RWPE2 (cell line): ENCODE results near the gene ZNRF3.
A peak's percentile ranks its signal among the peaks of the same experiment; 100 is the strongest.

Experiments used
- ATAC-seq: fragments of 200-7000 bp; cut with Tn5 transposase; 3 replicates; pipeline ENCODE4 v1.9.1; 2021; ENCODE audit warnings: low read depth
- DNase-seq: peaks from one replicate; pipeline ENCODE4 v3.0.0-alpha.2; 2020; ENCODE audit warnings: low spot score
- H3K27ac ChIP-seq: fragments of 450-650 bp; 2 replicates; pipeline ENCODE4 v1.5.1; 2017; ENCODE audit warnings: mild to moderate bottlenecking; ENCODE audit not compliant: poor library complexity, severe bottlenecking
- H3K27me3 ChIP-seq: fragments of 250-450 bp; sonication (Bioruptor Pico); 2 replicates; pipeline ENCODE4 v1.5.1; 2021; ENCODE audit warnings: mild to moderate bottlenecking, moderate library complexity; ENCODE audit not compliant: insufficient read depth, poor library complexity, severe bottlenecking
- H3K36me3 ChIP-seq: fragments of 250-450 bp; sonication (Bioruptor Pico); 2 replicates; pipeline ENCODE4 v1.5.1; 2020; ENCODE audit warnings: low read depth, mild to moderate bottlenecking, moderate library complexity
- H3K4me1 ChIP-seq: fragments of 250-450 bp; sonication (Bioruptor Pico); 2 replicates; pipeline ENCODE4 v1.5.1; 2021; ENCODE audit warnings: mild to moderate bottlenecking, moderate library complexity; ENCODE audit not compliant: insufficient read depth, poor library complexity, severe bottlenecking
- H3K4me3 ChIP-seq: fragments of 250-450 bp; sonication (Bioruptor Pico); 2 replicates; pipeline ENCODE4 v1.5.1; 2021; ENCODE audit warnings: mild to moderate bottlenecking, moderate library complexity; ENCODE audit not compliant: severe bottlenecking
- H3K9me3 ChIP-seq: fragments of 250-450 bp; sonication (Bioruptor Pico); 2 replicates; pipeline ENCODE4 v1.5.1; 2021; ENCODE audit warnings: mild to moderate bottlenecking, moderate library complexity; ENCODE audit not compliant: severe bottlenecking
- TF ChIP-seq, protein P1 (sequence below): fragments of 450-650 bp; IDR thresholded peaks from one replicate; pipeline ENCODE4 v1.5.1; 2017; ENCODE audit warnings: mild to moderate bottlenecking, moderate library complexity; ENCODE audit not compliant: poor library complexity, severe bottlenecking

The ZNRF3 gene

DNA sequence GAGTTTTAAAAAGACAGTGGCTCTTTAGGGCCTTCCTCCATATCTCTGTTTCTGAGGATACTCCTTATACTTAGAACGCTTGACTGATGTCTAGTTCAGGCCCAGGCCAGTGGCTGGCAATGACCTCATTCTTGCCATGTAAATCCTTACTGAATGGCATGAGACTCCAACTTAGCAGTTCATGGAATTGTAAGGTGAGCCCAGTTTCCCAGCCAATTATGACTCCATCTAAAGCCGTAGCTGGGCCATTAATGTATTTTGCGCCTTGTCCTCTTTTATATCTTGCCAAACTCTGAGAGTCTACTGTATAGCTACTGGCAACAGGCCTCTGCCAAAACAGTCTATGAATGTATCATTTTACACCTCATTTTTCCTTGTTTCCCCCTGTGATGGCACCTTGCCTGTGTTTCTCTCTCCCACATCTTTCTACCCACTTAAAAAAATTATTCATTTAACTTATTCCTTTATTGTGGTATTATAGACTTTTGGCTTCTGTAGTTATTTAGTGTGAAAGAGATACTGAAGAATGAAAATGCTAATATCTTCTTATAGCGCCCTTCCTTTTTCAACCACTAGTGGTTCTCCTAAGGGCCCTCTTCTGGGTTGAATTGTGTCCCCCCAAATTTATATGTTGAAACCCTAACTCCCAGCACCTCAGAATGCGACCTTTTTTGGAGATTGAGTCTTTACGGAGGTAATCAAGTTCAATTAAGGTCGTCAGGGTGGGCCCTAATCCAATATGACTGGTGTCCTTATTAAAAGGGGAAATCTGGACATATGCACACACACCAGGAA lies 67.4 kb downstream of the ZNRF3 start:
- Histone ChIP-seq H3K27ac (no peak overlapping the region), H3K36me3 (no peaks in the 10 kb centered on the region), H3K4me1 (peaks cover 6% of the 10 kb centered on the region), H3K9me3 (no peaks in the 10 kb centered on the region), H3K27me3 (no peaks in the 10 kb centered on the region), H3K4me3 (no peak overlapping the region)
- ATAC-seq (no peak), DNase-seq (no peak)
- TF ChIP-seq, protein P1, sequence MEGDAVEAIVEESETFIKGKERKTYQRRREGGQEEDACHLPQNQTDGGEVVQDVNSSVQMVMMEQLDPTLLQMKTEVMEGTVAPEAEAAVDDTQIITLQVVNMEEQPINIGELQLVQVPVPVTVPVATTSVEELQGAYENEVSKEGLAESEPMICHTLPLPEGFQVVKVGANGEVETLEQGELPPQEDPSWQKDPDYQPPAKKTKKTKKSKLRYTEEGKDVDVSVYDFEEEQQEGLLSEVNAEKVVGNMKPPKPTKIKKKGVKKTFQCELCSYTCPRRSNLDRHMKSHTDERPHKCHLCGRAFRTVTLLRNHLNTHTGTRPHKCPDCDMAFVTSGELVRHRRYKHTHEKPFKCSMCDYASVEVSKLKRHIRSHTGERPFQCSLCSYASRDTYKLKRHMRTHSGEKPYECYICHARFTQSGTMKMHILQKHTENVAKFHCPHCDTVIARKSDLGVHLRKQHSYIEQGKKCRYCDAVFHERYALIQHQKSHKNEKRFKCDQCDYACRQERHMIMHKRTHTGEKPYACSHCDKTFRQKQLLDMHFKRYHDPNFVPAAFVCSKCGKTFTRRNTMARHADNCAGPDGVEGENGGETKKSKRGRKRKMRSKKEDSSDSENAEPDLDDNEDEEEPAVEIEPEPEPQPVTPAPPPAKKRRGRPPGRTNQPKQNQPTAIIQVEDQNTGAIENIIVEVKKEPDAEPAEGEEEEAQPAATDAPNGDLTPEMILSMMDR, result no peak

DNA sequence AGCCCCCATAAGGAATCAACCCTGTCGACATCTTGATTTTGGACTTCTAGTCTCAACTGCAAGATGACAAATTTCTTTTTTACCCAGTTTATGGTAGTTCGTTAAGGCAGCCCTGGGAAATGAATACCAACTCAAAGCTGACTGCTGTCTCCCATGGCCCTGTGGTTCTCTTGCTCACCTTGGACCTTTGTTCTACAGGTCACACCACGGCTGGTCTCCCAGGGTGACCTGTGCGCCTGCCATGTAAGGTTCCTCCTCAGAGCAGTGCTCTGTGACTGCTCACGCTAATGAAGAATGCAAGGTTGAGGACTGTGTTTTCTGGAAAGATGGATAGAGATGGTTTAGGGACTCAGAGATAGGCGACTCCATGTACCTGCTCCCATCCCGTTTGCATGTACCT lies 68.2 kb downstream of the ZNRF3 start:
- no peaks in the 10 kb centered on the region for H3K27me3 ChIP-seq
- peaks cover 6% of the 10 kb centered on the region for H3K4me1 ChIP-seq
- ATAC-seq (no peak), DNase-seq (no peak)
- TF ChIP-seq, protein P1, result no peak
- H3K36me3 ChIP-seq, result no peaks in the 10 kb centered on the region
- H3K9me3 ChIP-seq, result no peaks in the 10 kb centered on the region
- no peak overlapping the region for H3K27ac ChIP-seq
- no peak overlapping the region for H3K4me3 ChIP-seq

DNA sequence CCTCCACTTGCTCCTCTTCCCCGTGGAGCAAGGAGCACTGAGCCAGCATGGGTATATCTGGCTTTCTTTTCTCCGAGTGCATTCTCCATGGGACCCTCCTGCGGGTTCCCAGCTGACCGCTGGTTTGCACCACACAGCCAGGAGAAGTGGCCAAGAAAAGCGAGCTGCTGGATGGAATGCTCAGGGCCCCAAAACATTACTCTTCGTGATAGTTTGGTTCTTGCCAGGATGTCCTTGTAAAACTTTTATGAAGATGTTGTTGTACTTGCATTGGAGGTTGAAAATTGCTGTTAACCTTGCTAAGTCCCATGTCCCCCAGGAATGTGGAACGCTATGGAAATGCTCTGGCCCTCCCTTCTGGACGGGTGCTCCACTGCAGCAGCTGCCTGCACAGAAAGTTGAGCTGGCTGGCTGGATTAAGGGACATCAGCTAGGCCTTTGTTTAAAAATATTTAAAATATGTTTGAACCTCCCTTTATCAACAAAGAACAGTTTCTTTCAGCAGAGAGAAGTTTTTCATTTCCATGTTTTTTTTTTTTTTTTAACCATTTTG lies 68.7 kb downstream of the ZNRF3 start:
- TF ChIP-seq, protein P1, result no peak
- no peak overlapping the region for H3K27ac ChIP-seq
- ATAC-seq (no peak), DNase-seq (no peak)
- H3K27me3 ChIP-seq, result no peaks in the 10 kb centered on the region
- H3K9me3 ChIP-seq, result no peaks in the 10 kb centered on the region
- no peak overlapping the region for H3K4me3 ChIP-seq
- H3K36me3 ChIP-seq, result no peaks in the 10 kb centered on the region
- peaks cover 6% of the 10 kb centered on the region for H3K4me1 ChIP-seq

DNA sequence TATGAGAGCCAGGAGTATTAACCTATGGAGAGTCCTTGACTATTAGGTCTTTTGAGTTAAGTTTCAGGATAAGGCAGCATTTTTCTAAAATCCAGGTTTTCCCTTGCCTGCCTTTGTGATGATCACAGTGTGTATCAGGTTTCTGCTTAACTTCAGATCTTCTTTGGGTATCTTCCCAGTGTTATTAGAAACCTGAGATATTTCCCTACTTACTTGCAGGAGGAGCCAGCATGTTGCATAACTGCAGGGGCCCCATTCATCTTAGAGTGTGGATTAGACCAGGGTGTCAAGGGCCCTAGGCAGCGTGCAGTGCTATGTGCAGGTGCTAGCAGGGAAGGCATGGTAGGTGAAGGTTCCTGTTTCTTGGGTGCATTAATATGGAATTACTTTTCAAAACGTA lies 69.5 kb downstream of the ZNRF3 start:
- H3K36me3 ChIP-seq, result no peaks in the 10 kb centered on the region
- no peaks in the 10 kb centered on the region for H3K9me3 ChIP-seq
- no peak for DNase-seq
- TF ChIP-seq, protein P1, result no peak
- ATAC-seq, result peak; percentile 42; the same call in 2 of the 3 replicates
- H3K4me3 ChIP-seq, result no peak overlapping the region
- no peak overlapping the region for H3K27ac ChIP-seq
- no peaks in the 10 kb centered on the region for H3K27me3 ChIP-seq
- H3K4me1 ChIP-seq, result peaks cover 6% of the 10 kb centered on the region

DNA sequence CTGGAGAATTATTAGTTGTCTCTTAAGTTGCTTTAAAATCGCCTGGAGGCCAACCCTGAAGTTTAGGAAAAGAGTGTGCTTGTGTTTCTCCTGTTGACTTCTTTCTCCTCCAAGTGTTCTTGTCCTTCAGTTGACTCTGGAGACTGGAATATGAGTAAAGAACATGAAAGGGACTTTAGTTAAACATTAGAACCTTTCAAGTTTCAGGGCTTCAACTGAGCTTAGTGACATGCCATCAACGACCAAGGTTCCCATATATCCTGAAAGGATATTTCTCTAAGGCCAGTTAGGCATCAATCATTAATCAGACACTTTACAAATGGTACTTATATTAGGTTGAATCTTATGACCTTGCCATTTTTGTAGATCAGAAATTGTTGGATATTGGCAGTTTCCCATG lies 70.0 kb downstream of the ZNRF3 start:
- H3K4me1 ChIP-seq, result peaks cover 6% of the 10 kb centered on the region
- H3K27me3 ChIP-seq, result no peaks in the 10 kb centered on the region
- no peaks in the 10 kb centered on the region for H3K9me3 ChIP-seq
- no peak overlapping the region for H3K4me3 ChIP-seq
- no peaks in the 10 kb centered on the region for H3K36me3 ChIP-seq
- H3K27ac ChIP-seq, result no peak overlapping the region
- ATAC-seq (no peak), DNase-seq (no peak)
- TF ChIP-seq, protein P1, result no peak
